Lung (tissue), 12 donors: ENCODE results near the gene C12orf43. TPM values are rescaled to one million over a fixed set of nuclear protein-coding genes. Genes with fewer than 3 reads are reported as not detected.
A peak's percentile ranks its signal among the peaks of the same experiment; 100 is the strongest.

ENCODE experiments used
- ATAC-seq: fragments of 200-7000 bp; cut with Tn5 transposase; one replicate; pipeline ENCODE4 v1.9.1; 2020; ENCODE audit warnings: moderate number of reproducible peaks; ENCODE audit not compliant: insufficient read depth, low FRiP score
- DNase-seq, 3 donors: peaks; one replicate each; pipeline ENCODE4 v3.0.0-alpha.2; 2013 to 2017
- H3K27ac ChIP-seq, 2 donors: one replicate each; pipeline ENCODE4 v1.5.1; 2013; ENCODE audit warnings: mild to moderate bottlenecking in 2 of 2, moderate library complexity in 2 of 2, control low read depth in 1 of 2, inconsistent platforms in 1 of 2, low read depth in 1 of 2, low read length in 1 of 2
- H3K27me3 ChIP-seq, 3 donors: one replicate each; pipeline ENCODE4 v1.5.1; 2013; ENCODE audit warnings: low read length in 2 of 3; ENCODE audit not compliant: control insufficient read depth in 3 of 3, insufficient read depth in 3 of 3
- H3K36me3 ChIP-seq, 4 donors: one replicate each; pipeline ENCODE4 v1.5.1; 2013; ENCODE audit warnings: low read length in 4 of 4, mild to moderate bottlenecking in 1 of 4, moderate library complexity in 1 of 4; ENCODE audit not compliant: control insufficient read depth in 4 of 4, insufficient read depth in 4 of 4
- H3K4me1 ChIP-seq, 5 donors: one replicate each; pipeline ENCODE4 v1.5.1; 2013; ENCODE audit warnings: low read length in 5 of 5, mild to moderate bottlenecking in 2 of 5, moderate library complexity in 1 of 5; ENCODE audit not compliant: control insufficient read depth in 5 of 5, insufficient read depth in 5 of 5
- H3K4me3 ChIP-seq: one replicate; pipeline ENCODE4 v1.5.1; 2013; ENCODE audit warnings: mild to moderate bottlenecking, control low read depth, moderate library complexity
- H3K9ac ChIP-seq, 2 donors: one replicate each; pipeline ENCODE4 v1.5.1; 2013; ENCODE audit warnings: low read length in 2 of 2, control low read depth in 1 of 2; ENCODE audit not compliant: insufficient read depth in 1 of 2
- H3K9me3 ChIP-seq, 4 donors: one replicate each; pipeline ENCODE4 v1.5.1; 2013; ENCODE audit warnings: low read length in 3 of 4, mild to moderate bottlenecking in 1 of 4, moderate library complexity in 1 of 4; ENCODE audit not compliant: control insufficient read depth in 4 of 4, insufficient read depth in 3 of 4
- WGBS, 2 donors: extraction: QIAGEN DNeasy Blood & Tissue Kit; methylation state at CpG; one replicate each; pipeline ENCODE4 v1.1.7; 2013; 5-methylcytosine and 5-hydroxymethylcytosine counted together
- polyA plus RNA-seq, 2 donors: library from polyadenylated mRNA; stranded (reverse); fragments of 200-250 nt; gene quantifications; one replicate each; pipeline ENCODE4 v1.2.1, GENCODE V29; 2013
- total RNA-seq, 2 donors: library from RNA; depleted of rRNA in 1 of 2; stranded (reverse); fragments of >200 nt in 1 of 2; gene quantifications; one replicate each; pipeline ENCODE4 v1.2.1, GENCODE V29; 2014 to 2021
- TF ChIP-seq, protein P1 (sequence below): IDR thresholded peaks from 2 replicates; pipeline ENCODE4 v1.5.1; 2012; ENCODE audit warnings: mild to moderate bottlenecking; ENCODE audit errors: control extremely low read depth, extremely low read depth
- donor health status: control.
- donor health status: control.
- donor health status: Bipolar disorder and iron deficiency.
- donor health status: healthy.
- donor health status: DM: yes; HTN: yes; CAD: no.

C12orf43 gene
- total and polyA plus RNA-seq, 4 donors: 9.9 to 17.6 (median 12.5) TPM

DNA sequence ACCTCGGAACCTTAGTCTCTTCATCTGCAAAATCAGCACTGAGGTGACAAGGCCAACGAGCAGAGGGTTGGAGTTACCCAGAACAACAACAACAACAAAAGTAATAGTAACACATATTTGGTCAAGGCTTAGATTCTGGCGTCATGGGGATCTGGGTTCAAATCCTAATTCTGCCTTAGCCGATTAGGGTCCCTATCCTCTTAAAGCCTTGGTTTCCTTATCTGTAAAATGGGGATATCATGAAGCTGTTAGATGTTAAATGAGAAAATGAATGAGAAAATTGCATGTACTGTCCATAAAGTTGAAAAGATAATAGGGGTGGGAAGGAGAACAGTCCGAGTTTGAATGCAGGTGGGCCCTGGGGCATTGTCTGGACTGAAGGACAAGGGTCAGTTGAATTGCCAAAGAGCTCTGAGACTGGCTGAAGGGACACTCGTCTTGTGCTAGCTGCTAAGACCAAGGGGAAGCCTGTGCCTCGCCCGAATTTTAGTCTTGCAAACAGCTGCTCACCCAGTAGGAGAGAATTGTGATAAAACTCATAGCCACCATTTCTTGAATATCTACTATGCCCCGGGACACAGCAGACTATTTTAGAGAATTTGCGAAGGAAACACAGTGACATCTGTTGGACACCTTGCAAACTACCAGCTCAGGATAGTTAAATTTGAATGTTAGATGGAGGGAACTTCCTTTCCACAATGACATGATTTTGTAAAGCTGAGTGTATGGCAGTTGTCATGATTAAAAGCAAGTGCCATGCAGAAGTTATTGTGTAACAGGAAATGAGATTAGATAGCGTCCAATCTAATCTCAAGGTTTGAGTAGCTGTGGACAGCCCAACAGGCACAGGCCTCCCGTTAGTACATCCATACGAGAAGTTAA lies 44.7 kb downstream of the C12orf43 start:
- peak in 2 of 3 donors; percentile 78 to 79 for DNase-seq
- no peak overlapping the region for H3K4me3 ChIP-seq

DNA sequence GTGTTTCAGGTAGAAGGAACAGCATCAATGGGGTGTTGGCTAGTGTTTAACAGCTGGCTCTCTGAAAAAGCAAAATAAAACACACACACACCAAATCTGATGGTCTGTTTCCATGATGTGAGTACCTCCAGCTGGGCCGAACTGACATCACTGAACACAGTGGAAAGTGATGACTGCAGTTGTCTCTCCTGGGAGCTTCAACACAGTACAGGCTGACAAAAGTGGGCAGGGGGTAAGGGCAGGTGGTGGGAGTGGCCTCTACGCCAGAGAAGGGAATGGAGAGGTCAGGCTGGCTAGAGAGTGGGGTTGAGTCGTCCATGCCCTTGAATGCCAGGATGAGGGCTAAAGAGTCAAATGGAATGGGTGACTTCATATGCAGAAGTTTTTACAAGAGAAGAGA lies 46.0 kb downstream of the C12orf43 start:
- 77 to 87% methylated on average over 3 of the region's 3 CpGs for WGBS, 2 donors
- Histone ChIP-seq H3K27me3 (no peaks in the 10 kb centered on the region), H3K4me3 (no peak overlapping the region), H3K4me1 (peaks cover 0 to 3% (median 0%) of the 10 kb centered on the region in 5 donors), H3K27ac (no peak overlapping the region), H3K9me3 (no peaks in the 10 kb centered on the region), H3K36me3 (no peaks in the 10 kb centered on the region), H3K9ac (no peak overlapping the region)
- TF ChIP-seq, protein P1, sequence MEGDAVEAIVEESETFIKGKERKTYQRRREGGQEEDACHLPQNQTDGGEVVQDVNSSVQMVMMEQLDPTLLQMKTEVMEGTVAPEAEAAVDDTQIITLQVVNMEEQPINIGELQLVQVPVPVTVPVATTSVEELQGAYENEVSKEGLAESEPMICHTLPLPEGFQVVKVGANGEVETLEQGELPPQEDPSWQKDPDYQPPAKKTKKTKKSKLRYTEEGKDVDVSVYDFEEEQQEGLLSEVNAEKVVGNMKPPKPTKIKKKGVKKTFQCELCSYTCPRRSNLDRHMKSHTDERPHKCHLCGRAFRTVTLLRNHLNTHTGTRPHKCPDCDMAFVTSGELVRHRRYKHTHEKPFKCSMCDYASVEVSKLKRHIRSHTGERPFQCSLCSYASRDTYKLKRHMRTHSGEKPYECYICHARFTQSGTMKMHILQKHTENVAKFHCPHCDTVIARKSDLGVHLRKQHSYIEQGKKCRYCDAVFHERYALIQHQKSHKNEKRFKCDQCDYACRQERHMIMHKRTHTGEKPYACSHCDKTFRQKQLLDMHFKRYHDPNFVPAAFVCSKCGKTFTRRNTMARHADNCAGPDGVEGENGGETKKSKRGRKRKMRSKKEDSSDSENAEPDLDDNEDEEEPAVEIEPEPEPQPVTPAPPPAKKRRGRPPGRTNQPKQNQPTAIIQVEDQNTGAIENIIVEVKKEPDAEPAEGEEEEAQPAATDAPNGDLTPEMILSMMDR: no peak
- no peak for ATAC-seq
- DNase-seq: no peak

More for the DNA sequence above, 44.7 kb downstream of the C12orf43 start:
- TF ChIP-seq, protein P1: peak; percentile 65
- Histone ChIP-seq H3K9me3 (no peaks in the 10 kb centered on the region), H3K9ac (peak overlapping the region in 1 of 2 donors; percentile 53), H3K36me3 (no peaks in the 10 kb centered on the region), H3K4me1 (peaks cover 0 to 3% (median 0%) of the 10 kb centered on the region in 5 donors), H3K27ac (no peak overlapping the region), H3K27me3 (no peaks in the 10 kb centered on the region)
- peak; percentile 84 for ATAC-seq
- WGBS, 2 donors: 32 to 37% methylated on average over 13 of the region's 13 CpGs

DNA sequence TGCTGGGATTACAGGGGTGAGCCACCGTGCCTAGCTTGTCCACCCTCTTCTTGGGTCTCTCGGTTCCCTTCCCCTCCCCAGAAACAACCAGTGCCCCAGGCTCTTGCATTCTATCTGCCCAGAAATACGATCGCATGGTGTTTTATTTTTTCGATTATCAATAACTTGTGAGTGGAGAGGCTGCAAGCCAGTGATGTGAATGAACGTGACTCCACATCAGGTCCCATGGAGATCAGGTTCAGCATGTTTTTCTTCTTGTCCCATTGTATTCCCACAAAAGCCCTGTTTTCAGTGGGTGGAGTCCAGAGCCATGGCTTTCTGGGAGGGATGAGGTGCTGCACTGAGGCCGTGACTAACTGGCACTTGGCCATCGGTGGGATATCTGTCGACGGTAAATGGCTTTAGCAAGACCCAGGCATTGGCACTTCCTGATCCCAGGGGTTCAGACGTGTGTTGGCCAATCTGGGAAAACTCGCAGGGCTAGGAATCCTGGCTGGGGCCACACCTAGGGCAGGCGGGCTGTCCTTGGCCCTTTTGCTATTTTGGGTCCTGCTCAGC lies 50.7 kb downstream of the C12orf43 start:
- H3K27me3 ChIP-seq: no peaks in the 10 kb centered on the region
- H3K4me1 ChIP-seq: no peaks in the 10 kb centered on the region
- H3K27ac ChIP-seq: no peak overlapping the region
- no peaks in the 10 kb centered on the region for H3K9me3 ChIP-seq
- no peaks in the 10 kb centered on the region for H3K36me3 ChIP-seq
- no peak overlapping the region for H3K9ac ChIP-seq
- DNase-seq: no peak
- WGBS, 2 donors: 65 to 76% methylated on average over 13 of the region's 13 CpGs
- no peak for ATAC-seq
- H3K4me3 ChIP-seq: no peak overlapping the region
- TF ChIP-seq, protein P1: no peak
